HEK293T (cell line): ENCODE measurements around the gene MRPS31.

Experiments used
- CTCF ChIA-PET: fragments of 350-600 bp; formaldehyde crosslinking; extraction: SDS; loops from one replicate; lab custom pipeline; 2021; ENCODE audit warnings: antibody characterized with exemption, inconsistent platforms; lab: Yijun Ruan, JAX
- POLR2A ChIA-PET: fragments of 350-600 bp; formaldehyde crosslinking; extraction: SDS; loops from one replicate; lab custom pipeline; 2020; ENCODE audit warnings: antibody characterized with exemption, inconsistent platforms; lab: Yijun Ruan, JAX
- DNase-seq: peaks from one replicate; pipeline ENCODE4 v3.0.0; 2012; ENCODE audit warnings: mixed read lengths; ENCODE audit errors: extremely low spot score
- ARNT ChIP-seq: fragments of 450-650 bp; IDR thresholded peaks from 2 replicates; pipeline ENCODE4 v1.6.1; 2017; ENCODE audit warnings: mild to moderate bottlenecking
- BHLHE40 ChIP-seq: fragments of 450-650 bp; IDR thresholded peaks from 2 replicates; pipeline ENCODE4 v1.6.1; 2016; ENCODE audit warnings: mild to moderate bottlenecking, moderate library complexity, borderline replicate concordance
- CTBP1 ChIP-seq: fragments of 450-650 bp; IDR thresholded peaks from 2 replicates; pipeline ENCODE4 v1.6.1; 2016; ENCODE audit warnings: borderline replicate concordance
- ELF4 ChIP-seq: fragments of 450-650 bp; IDR thresholded peaks from 2 replicates; pipeline ENCODE4 v1.6.1; 2017; ENCODE audit warnings: antibody characterized with exemption
- FOXA1 ChIP-seq: fragments of 450-650 bp; IDR thresholded peaks from 2 replicates; pipeline ENCODE4 v1.6.1; 2016; ENCODE audit warnings: mild to moderate bottlenecking
- FOXK2 ChIP-seq: fragments of 450-650 bp; IDR thresholded peaks from 2 replicates; pipeline ENCODE4 v1.6.1; 2016; ENCODE audit warnings: mild to moderate bottlenecking
- FOXM1 ChIP-seq: fragments of 450-650 bp; IDR thresholded peaks from 2 replicates; pipeline ENCODE4 v1.6.1; 2017; ENCODE audit warnings: mild to moderate bottlenecking, borderline replicate concordance
- HDGF ChIP-seq: fragments of 450-650 bp; IDR thresholded peaks from 2 replicates; pipeline ENCODE4 v1.6.1; 2017; ENCODE audit warnings: antibody characterized with exemption, borderline replicate concordance
- L3MBTL2 ChIP-seq: fragments of 450-650 bp; conservative IDR thresholded peaks from 2 replicates; pipeline ENCODE4 v1.6.1; 2016; ENCODE audit warnings: mild to moderate bottlenecking
- LEF1 ChIP-seq: fragments of 450-650 bp; IDR thresholded peaks from 2 replicates; pipeline ENCODE4 v1.6.1; 2017; ENCODE audit warnings: mild to moderate bottlenecking, borderline replicate concordance
- NFRKB ChIP-seq: fragments of 450-650 bp; IDR thresholded peaks from 2 replicates; pipeline ENCODE4 v1.6.1; 2016; ENCODE audit warnings: mild to moderate bottlenecking, moderate library complexity
- SP1 ChIP-seq: fragments of 450-650 bp; IDR thresholded peaks from 2 replicates; pipeline ENCODE4 v1.6.1; 2017
- SUZ12 ChIP-seq: fragments of 450-650 bp; IDR thresholded peaks from 2 replicates; pipeline ENCODE4 v1.6.1; 2016; ENCODE audit warnings: mild to moderate bottlenecking
- TARDBP ChIP-seq: fragments of 450-650 bp; IDR thresholded peaks from 2 replicates; pipeline ENCODE4 v1.6.1; 2016
- ZNF384 ChIP-seq: fragments of 450-650 bp; IDR thresholded peaks from 2 replicates; pipeline ENCODE4 v1.6.1; 2016
- TF ChIP-seq, protein P1 (sequence below): fragments of 450-650 bp; IDR thresholded peaks from 2 replicates; pipeline ENCODE4 v1.6.1; 2016

Gene MRPS31

DNA sequence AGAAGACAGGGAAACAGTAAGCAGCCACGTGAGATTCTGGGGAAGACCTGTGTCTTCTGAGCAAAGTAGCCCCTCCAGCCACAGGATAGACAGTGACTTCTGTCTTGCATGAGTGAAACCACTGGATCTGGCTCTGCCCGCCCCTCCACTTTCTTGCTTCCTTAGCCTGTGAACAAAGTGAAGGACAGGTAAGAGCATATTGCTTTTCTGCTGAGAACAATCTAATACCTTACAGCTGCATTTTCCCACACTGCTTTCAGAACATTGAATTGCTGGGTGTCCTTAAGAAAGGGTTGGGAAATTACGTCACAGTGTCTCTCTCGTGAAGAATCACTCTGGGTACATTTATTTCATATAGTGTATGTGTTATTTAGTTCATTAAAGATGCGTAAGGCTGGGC lies 29.6 kb upstream of the MRPS31 start:
- POLR2A ChIA-PET, result no interaction called here
- CTCF ChIA-PET, result no interaction called here

DNA sequence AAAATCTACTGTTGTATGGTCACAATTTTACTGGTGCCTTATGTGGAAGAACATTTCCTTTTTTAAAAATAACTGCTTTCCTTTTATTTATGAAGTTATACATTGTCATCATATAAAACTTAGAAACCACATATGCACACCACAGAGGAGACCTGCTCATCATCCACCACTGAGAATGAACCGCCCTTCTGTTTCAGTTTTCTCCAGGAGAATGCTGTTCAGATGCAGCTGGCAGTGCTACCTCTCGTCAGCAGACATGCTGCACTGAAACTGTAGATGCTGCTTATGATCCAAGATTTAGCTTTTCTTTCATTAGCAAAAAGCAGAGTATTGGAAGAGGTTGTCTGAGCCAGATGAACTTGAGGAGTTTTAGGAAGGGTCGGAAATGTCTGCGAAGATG lies 28.5 kb upstream of the MRPS31 start:
- ChIA-PET CTCF (no interaction called here), POLR2A (no interaction called here)
- TF ChIP-seq ARNT (no peak), SP1 (no peak), FOXA1 (no peak), HDGF (no peak), BHLHE40 (no peak), TARDBP (no peak), ELF4 (no peak), ZNF384 (no peak), SUZ12 (no peak), LEF1 (no peak), FOXM1 (no peak)
- TF ChIP-seq, protein P1, sequence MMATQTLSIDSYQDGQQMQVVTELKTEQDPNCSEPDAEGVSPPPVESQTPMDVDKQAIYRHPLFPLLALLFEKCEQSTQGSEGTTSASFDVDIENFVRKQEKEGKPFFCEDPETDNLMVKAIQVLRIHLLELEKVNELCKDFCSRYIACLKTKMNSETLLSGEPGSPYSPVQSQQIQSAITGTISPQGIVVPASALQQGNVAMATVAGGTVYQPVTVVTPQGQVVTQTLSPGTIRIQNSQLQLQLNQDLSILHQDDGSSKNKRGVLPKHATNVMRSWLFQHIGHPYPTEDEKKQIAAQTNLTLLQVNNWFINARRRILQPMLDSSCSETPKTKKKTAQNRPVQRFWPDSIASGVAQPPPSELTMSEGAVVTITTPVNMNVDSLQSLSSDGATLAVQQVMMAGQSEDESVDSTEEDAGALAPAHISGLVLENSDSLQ, result no peak
- no peak for DNase-seq

More for the DNA sequence above, 29.6 kb upstream of the MRPS31 start:
- no peak for TF ChIP-seq ZNF384
- TF ChIP-seq LEF1, result no peak
- TF ChIP-seq HDGF, result no peak
- TF ChIP-seq FOXK2, result no peak
- no peak for TF ChIP-seq SUZ12
- no peak for TF ChIP-seq SP1
- TF ChIP-seq NFRKB, result no peak
- no peak for TF ChIP-seq TARDBP
- TF ChIP-seq ARNT, result no peak
- TF ChIP-seq CTBP1, result no peak
- no peak for TF ChIP-seq ELF4
- TF ChIP-seq, protein P1, result no peak
- TF ChIP-seq BHLHE40, result no peak
- TF ChIP-seq L3MBTL2, result no peak
- TF ChIP-seq FOXM1, result no peak
- no peak for DNase-seq

DNA sequence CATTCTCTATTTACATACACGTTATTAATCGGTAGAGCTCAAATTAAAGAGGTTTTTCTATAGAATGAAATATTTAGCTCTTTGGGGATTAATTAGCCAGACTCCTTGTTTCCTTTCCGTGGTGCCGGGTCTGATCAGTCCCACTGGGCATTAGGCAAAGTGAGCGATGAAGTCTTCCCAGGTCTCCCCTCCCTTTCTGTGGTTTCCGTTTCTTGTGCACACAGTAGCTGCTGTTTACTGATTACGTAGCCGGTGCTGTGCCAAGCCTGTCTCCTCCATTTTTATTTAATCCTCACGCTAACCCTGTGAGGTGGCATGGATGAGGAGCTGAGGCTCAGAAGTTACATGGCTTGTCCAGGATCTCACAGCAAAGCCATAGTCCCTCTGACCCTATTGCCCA lies 27.4 kb upstream of the MRPS31 start:
- ChIA-PET CTCF (no interaction called here), POLR2A (no interaction called here)
- no peak for DNase-seq
- TF ChIP-seq ARNT (no peak), FOXM1 (no peak), LEF1 (no peak), FOXK2 (no peak), CTBP1 (no peak), TARDBP (no peak), HDGF (no peak), BHLHE40 (no peak), SP1 (no peak)
- TF ChIP-seq, protein P1, result no peak

DNA sequence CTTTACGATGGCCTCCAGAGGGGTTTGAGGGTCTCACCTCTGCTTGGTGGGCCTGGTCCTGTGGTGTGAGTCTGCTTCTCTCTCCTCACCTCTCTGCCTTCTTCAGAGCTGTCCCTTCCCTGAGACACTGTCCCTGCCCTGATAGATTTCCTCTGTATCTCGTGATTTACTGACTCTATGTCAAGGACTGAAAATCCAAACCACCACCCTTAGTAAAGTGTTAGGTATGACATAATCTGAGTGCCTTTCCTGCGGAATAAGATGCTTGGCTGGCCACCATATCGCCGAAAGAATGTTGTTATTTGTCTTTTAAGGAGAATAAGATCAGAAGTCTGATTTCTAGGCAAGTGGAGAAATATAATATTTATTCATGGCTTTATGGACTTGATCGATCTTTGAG lies 25.7 kb upstream of the MRPS31 start:
- TF ChIP-seq ARNT (no peak), FOXM1 (no peak), FOXA1 (no peak), HDGF (no peak), LEF1 (no peak), SP1 (no peak), TARDBP (no peak), L3MBTL2 (no peak), BHLHE40 (no peak), SUZ12 (no peak), ELF4 (no peak), NFRKB (no peak)
- TF ChIP-seq, protein P1, result no peak
- CTCF ChIA-PET, result no interaction called here

DNA sequence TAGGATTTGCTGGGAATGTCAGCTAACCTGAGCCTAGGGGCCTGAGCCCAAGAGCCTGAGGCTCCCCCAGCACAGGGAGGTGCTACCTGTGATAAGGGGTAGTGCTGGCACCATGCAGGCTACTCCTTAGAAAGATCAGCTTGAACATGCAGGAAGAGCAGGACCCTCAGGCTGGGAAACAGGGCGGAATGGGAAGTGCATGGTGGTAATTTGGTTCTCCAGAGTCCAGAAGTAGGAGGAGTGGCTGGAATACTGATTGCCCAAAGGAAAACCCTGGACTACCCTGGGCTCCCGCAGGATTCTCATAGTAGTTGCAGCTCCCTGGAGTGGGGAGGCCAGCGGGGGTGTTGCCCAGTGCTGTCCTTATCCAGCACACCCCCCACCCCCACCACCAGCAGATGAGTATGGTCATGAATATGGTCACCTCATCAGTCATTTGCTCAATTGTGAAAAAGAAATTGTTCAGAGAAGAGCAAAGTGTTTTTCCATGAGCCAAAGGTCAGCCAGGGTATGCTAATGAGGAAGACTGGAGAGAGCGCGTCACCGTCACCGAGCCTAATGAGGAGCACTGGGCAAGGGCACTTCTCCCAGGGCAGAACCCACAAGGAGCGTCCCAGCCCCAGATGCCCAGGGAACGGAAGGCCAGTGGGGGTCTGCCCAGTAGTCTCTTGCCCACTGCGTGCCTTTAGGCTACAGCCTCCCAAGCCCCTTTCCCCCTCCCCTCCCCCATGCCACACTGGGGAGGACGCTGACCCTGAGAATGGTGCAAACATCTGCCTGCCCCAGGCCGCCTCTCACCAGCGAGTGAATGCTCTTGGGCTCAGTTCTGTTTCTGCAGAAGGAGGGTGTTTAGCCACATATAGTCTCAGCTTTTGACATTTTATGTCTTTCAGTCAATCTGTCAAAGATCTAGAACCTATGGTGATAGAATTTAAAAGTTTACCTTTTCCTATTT lies 23.7 kb upstream of the MRPS31 start:
- DNase-seq, result no peak
- ChIA-PET CTCF (no interaction called here), POLR2A (no interaction called here)
- TF ChIP-seq ARNT (no peak), TARDBP (no peak), FOXM1 (no peak), ZNF384 (no peak), FOXA1 (no peak), L3MBTL2 (no peak), SP1 (no peak), FOXK2 (no peak), BHLHE40 (no peak), NFRKB (no peak), CTBP1 (no peak), HDGF (no peak), LEF1 (no peak), ELF4 (no peak), SUZ12 (no peak)
- TF ChIP-seq, protein P1, result no peak

More for the DNA sequence above, 25.7 kb upstream of the MRPS31 start:
- POLR2A ChIA-PET, result no interaction called here
- no peak for DNase-seq
